ENCODE data around the gene SMG7. TPM values are rescaled to one million over a fixed set of nuclear protein-coding genes. Genes with fewer than 3 reads are reported as not detected.

SMG7 gene
- total and polyA plus RNA-seq, 10 of the 15 experiments (the other 5 are each of a cell fraction or from before 2014, with no cell fraction given), result 9.5 to 65.4 (median 42.7) TPM

DNA sequence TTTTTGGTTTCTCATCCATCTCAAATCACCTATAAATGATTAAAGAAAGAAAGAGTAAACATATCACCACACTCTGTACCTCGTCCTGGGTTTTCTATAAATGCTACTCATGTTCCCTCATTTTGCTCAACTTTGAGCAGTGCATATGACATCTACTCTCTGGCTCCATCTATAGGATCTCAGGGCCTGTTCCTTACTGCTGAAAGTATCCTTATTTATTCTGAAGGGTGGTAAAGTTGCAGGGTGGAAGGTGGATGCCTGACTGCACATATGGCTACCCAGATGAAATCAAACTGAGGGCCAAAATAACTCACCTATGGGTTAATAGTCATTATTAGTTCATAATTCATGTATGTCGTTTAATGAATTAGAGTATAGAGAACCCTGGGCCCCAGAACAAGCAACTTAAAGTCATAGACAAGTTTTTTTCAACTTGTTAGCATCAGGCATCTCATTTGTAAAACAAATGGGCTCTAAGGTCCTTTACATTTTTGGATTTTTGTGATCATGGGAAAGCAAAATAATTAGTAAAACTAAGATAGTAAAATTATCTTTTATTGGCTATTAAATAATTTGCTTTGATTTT, 71.4 kb downstream of the SMG7 start (continued):
- TF ChIP-seq, protein P1, sequence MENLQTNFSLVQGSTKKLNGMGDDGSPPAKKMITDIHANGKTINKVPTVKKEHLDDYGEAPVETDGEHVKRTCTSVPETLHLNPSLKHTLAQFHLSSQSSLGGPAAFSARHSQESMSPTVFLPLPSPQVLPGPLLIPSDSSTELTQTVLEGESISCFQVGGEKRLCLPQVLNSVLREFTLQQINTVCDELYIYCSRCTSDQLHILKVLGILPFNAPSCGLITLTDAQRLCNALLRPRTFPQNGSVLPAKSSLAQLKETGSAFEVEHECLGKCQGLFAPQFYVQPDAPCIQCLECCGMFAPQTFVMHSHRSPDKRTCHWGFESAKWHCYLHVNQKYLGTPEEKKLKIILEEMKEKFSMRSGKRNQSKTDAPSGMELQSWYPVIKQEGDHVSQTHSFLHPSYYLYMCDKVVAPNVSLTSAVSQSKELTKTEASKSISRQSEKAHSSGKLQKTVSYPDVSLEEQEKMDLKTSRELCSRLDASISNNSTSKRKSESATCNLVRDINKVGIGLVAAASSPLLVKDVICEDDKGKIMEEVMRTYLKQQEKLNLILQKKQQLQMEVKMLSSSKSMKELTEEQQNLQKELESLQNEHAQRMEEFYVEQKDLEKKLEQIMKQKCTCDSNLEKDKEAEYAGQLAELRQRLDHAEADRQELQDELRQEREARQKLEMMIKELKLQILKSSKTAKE (IDR thresholded peaks at IDR 0.05; ENCODE audit: low read depth, poor library complexity, severe bottlenecking), result no peak
- TF ChIP-seq PAX5 (IDR thresholded peaks at IDR 0.05; ENCODE audit: borderline replicate concordance, low read depth, low read length) (no peak), PKNOX1 (IDR thresholded peaks at IDR 0.05) (peak; percentile 63), RAD21 (IDR thresholded peaks at IDR 0.05; ENCODE audit: insufficient read depth, low read depth, low read length) (peak; percentile 71)

- FAIRE-seq (no peak), DNase-seq (ENCODE audit: low read depth, low spot score) (no peak), ATAC-seq (no peak)
- no TSS peak for BruUV-seq (replicated peaks)
- POLR2A ChIA-PET, result interaction anchor here (0.5 kb wide), 1 partner anchor 30 kb away, joined by 4 read pairs; no protein-coding TSS in a partner anchor
- Histone ChIP-seq H3K4me3 (no peak overlapping the region), H3K4me2 (ENCODE audit: control insufficient read depth, insufficient read depth) (no peak overlapping the region), H3K9ac (ENCODE audit: control insufficient read depth, insufficient read depth, low read length) (no peak overlapping the region), H3K79me2 (ENCODE audit: control insufficient read depth, insufficient read depth, low read length) (no peaks in the 10 kb centered on the region), H3K36me3 (ENCODE audit: control insufficient read depth in 2 of 2, insufficient read depth in 2 of 2, low read length in 1 of 2) (peaks cover 23 to 53% of the 10 kb centered on the region in 2 experiments), H3K27ac (ENCODE audit: control insufficient read depth, insufficient read depth) (no peak overlapping the region), H4K20me1 (ENCODE audit: control insufficient read depth, insufficient read depth) (no peaks in the 10 kb centered on the region), H3K4me1 (ENCODE audit: control insufficient read depth, insufficient read depth, low read length) (no peaks in the 10 kb centered on the region), H2AFZ (ENCODE audit: control insufficient read depth, low read depth, low read length) (no peak overlapping the region), H3K9me3 (replicated peaks; ENCODE audit: control insufficient read depth, insufficient read depth, low read length) (no peaks in the 10 kb centered on the region), H3K27me3 (replicated peaks in 1 of 2; ENCODE audit: control insufficient read depth in 2 of 2, insufficient read depth in 2 of 2, low read length in 1 of 2) (no peaks in the 10 kb centered on the region)
- RAD21 ChIA-PET (ENCODE audit: unreplicated experiment), result interaction anchor here (0.7 to 0.9 kb wide), 3 partner anchors 45 to 139 kb away, joined by 3 to 4 read pairs (median 3); partner anchors contain the start of genes NCF2 and SMG7
- SMC1A ChIA-PET (ENCODE audit: uncharacterized antibody, unreplicated experiment), result interaction anchor here (0.7 to 4.3 kb wide), 7 partner anchors 10 to 371 kb away, joined by 3 to 18 read pairs (median 3); no protein-coding TSS in a partner anchor
- CTCF ChIA-PET, result interaction anchor here (0.7 to 1.7 kb wide), 10 partner anchors 22 to 371 kb away, joined by 3 to 8 read pairs (median 4); no protein-coding TSS in a partner anchor
- in situ Hi-C loops (cut with MboI) (loop anchor here (10.0 kb wide), 2 partner anchors 260 to 660 kb away; no protein-coding TSS in a partner anchor), intact Hi-C loops (cut with micrococcal nuclease; ENCODE audit: unreplicated experiment) (loop anchor here (10.0 kb wide), 1 partner anchor 580 kb away; no protein-coding TSS in a partner anchor)
- WGBS (ENCODE audit: insufficient coverage, insufficient replicate concordance, low lambda C conversion rate, missing lambda C conversion rate), result 90% methylated on average over 5 of the region's 5 CpGs
- TF ChIP-seq ATF7 (IDR thresholded peaks at IDR 0.05; ENCODE audit: low read depth) (no peak), SIX5 (IDR thresholded peaks at IDR 0.05; ENCODE audit: low read depth, low read length, severe bottlenecking) (no peak), CREB1 (IDR thresholded peaks at IDR 0.05; ENCODE audit: low read depth) (no peak), NFIC (IDR thresholded peaks at IDR 0.05; ENCODE audit: low read depth, low read length) (no peak), CBX3 (IDR thresholded peaks at IDR 0.05; ENCODE audit: borderline replicate concordance, low read depth) (no peak), ETV6 (conservative IDR thresholded peaks at IDR 0.05 in 1 of 2, IDR thresholded peaks at IDR 0.05 in 1 of 2; ENCODE audit: borderline replicate concordance in 1 of 2, low read depth in 1 of 2) (no peak), FOXM1 (IDR thresholded peaks at IDR 0.05; ENCODE audit: low read depth, low read length) (no peak), NFYB (IDR thresholded peaks at IDR 0.05; ENCODE audit: insufficient read depth, low read depth, low read length) (no peak), BRCA1 (IDR thresholded peaks at IDR 0.05; ENCODE audit: low read depth, low read length) (no peak), CEBPB (IDR thresholded peaks at IDR 0.05; ENCODE audit: borderline replicate concordance in 1 of 2, low read depth in 2 of 2, low read length in 2 of 2) (no peak), SREBF1 (IDR thresholded peaks at IDR 0.05; ENCODE audit: low read length) (no peak), STAT3 (IDR thresholded peaks at IDR 0.05; ENCODE audit: low read depth, low read length) (no peak), GABPA (IDR thresholded peaks at IDR 0.05; ENCODE audit: low read depth) (no peak), DPF2 (IDR thresholded peaks at IDR 0.05) (no peak), IKZF1 (conservative IDR thresholded peaks at IDR 0.05) (no peak), KLF5 (IDR thresholded peaks at IDR 0.05; ENCODE audit: partially characterized antibody) (no peak)
These were observed 72.4 kb downstream of the SMG7 start for GRCh38 chr1:183544598-183545297.

Measured in GM12878 (cell line).